ENCODE measurements around the gene SERAC1. TPM values are rescaled to one million over a fixed set of nuclear protein-coding genes. Genes with fewer than 3 reads are reported as not detected.

Gene SERAC1
- total RNA-seq, 1 experiment from 2014 or later: 7.6 TPM

DNA sequence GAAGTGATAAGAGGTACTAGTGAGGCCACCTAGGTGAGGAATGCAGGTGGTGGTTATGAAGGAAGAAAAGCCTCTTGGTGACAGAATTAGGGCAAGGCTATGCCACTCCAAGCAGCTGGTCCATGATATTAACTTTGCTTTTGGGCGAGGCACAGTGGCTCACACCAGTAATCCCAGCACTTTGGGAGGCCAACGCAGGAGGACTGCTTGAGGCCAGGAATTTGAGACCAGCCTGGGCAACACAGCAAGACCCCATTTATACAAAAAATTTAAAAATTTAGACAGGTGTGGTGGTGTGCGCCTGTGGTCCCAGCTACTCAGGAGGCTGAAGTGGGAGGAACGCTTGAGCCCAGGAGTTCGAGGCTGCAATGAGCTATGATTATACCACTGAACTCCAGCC, 56.1 kb downstream of the SERAC1 start:
- no CpG with 5 or more reads among the region's 5 CpGs for WGBS (ENCODE audit: extremely low coverage, insufficient read length, low lambda C conversion rate)
- H4K8ac ChIP-seq (replicated peaks; ENCODE audit: insufficient read length, low read depth, low read length): no peak overlapping the region
- Mint-ChIP-seq H3K27me3 (ENCODE audit: low read depth) (no peaks in the 10 kb centered on the region), H3K4me1 (no peaks in the 10 kb centered on the region), H3K9me3 (no peaks in the 10 kb centered on the region), H3K36me3 (ENCODE audit: insufficient read depth in 1 of 3, low read depth in 3 of 3) (peaks cover 4 to 19% (median 13%) of the 10 kb centered on the region in 3 experiments; a peak in 5 of 7 replicates), H3K27ac (no peak overlapping the region), H3K4me3 (no peak overlapping the region)
- no peak overlapping the region for H3K27ac ChIP-seq (ENCODE audit: insufficient read length, low read depth, low read length)
- no peak overlapping the region for H3K56ac ChIP-seq (ENCODE audit: insufficient read length, low read depth, low read length)
- no peaks in the 10 kb centered on the region; the same call in 1 of the 2 replicates for H3K27me3 ChIP-seq (ENCODE audit: insufficient read depth, low read length)
- no peak overlapping the region for H3K4ac ChIP-seq (ENCODE audit: low read depth, low read length)
- H4K20me1 ChIP-seq (ENCODE audit: control insufficient read depth, insufficient read depth, insufficient read length): no peaks in the 10 kb centered on the region
- no peak overlapping the region for H2BK12ac ChIP-seq (ENCODE audit: insufficient read length, low read depth, low read length)
- H2BK20ac ChIP-seq (ENCODE audit: low read depth, low read length, poor library complexity, severe bottlenecking): no peak overlapping the region
- H2AK5ac ChIP-seq (ENCODE audit: insufficient read length, low read length): no peak overlapping the region
- no peak overlapping the region for H3K14ac ChIP-seq (ENCODE audit: insufficient read depth, low read length)
- no peak overlapping the region for H3K4me2 ChIP-seq (ENCODE audit: insufficient read depth, insufficient read length, low read length)
- no peak overlapping the region for H3T11ph ChIP-seq (ENCODE audit: low read length)
- no peaks in the 10 kb centered on the region for H3K23me2 ChIP-seq (ENCODE audit: insufficient read length, low read depth, low read length, poor library complexity, severe bottlenecking)
- no peak overlapping the region for H3K23ac ChIP-seq (ENCODE audit: insufficient read length, low read depth, low read length)
- H2AFZ ChIP-seq (ENCODE audit: low read length): no peak overlapping the region
- no peak overlapping the region for H4K91ac ChIP-seq (ENCODE audit: insufficient read length, low read depth, low read length)
- TF ChIP-seq, protein P1, sequence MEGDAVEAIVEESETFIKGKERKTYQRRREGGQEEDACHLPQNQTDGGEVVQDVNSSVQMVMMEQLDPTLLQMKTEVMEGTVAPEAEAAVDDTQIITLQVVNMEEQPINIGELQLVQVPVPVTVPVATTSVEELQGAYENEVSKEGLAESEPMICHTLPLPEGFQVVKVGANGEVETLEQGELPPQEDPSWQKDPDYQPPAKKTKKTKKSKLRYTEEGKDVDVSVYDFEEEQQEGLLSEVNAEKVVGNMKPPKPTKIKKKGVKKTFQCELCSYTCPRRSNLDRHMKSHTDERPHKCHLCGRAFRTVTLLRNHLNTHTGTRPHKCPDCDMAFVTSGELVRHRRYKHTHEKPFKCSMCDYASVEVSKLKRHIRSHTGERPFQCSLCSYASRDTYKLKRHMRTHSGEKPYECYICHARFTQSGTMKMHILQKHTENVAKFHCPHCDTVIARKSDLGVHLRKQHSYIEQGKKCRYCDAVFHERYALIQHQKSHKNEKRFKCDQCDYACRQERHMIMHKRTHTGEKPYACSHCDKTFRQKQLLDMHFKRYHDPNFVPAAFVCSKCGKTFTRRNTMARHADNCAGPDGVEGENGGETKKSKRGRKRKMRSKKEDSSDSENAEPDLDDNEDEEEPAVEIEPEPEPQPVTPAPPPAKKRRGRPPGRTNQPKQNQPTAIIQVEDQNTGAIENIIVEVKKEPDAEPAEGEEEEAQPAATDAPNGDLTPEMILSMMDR (conservative IDR thresholded peaks at IDR 0.05): no peak
- H2BK120ac ChIP-seq (ENCODE audit: low read depth, low read length, poor library complexity, severe bottlenecking): no peak overlapping the region
- no peak overlapping the region for H4K5ac ChIP-seq (ENCODE audit: insufficient read length, low read depth, low read length)
- no peak for DNase-seq
- no peaks in the 10 kb centered on the region for H3K79me2 ChIP-seq (ENCODE audit: insufficient read depth, low read length)
- H3K79me1 ChIP-seq (ENCODE audit: insufficient read depth, low read depth, low read length, poor library complexity, severe bottlenecking): no peaks in the 10 kb centered on the region
- no peak overlapping the region for H3K9ac ChIP-seq (ENCODE audit: extremely low read depth, insufficient read length, low read length)
- no peaks in the 10 kb centered on the region for H3K4me1 ChIP-seq (ENCODE audit: insufficient read depth, low read length)
- no peaks in the 10 kb centered on the region for H3K9me3 ChIP-seq (ENCODE audit: control insufficient read depth, low read depth, low read length)
- H2BK15ac ChIP-seq (ENCODE audit: low read depth, low read length): no peak overlapping the region
- H3K18ac ChIP-seq (ENCODE audit: insufficient read length, low read depth, low read length): no peak overlapping the region
- H2BK5ac ChIP-seq (ENCODE audit: insufficient read length, low read length): no peak overlapping the region

All from H9 (cell line).